ENCODE results near the gene LYPD3. TPM values are rescaled to one million over a fixed set of nuclear protein-coding genes. Genes with fewer than 3 reads are reported as not detected.

The LYPD3 gene
- total RNA-seq, 2 experiments from 2014 or later = 0.73 to 0.84 TPM

DNA sequence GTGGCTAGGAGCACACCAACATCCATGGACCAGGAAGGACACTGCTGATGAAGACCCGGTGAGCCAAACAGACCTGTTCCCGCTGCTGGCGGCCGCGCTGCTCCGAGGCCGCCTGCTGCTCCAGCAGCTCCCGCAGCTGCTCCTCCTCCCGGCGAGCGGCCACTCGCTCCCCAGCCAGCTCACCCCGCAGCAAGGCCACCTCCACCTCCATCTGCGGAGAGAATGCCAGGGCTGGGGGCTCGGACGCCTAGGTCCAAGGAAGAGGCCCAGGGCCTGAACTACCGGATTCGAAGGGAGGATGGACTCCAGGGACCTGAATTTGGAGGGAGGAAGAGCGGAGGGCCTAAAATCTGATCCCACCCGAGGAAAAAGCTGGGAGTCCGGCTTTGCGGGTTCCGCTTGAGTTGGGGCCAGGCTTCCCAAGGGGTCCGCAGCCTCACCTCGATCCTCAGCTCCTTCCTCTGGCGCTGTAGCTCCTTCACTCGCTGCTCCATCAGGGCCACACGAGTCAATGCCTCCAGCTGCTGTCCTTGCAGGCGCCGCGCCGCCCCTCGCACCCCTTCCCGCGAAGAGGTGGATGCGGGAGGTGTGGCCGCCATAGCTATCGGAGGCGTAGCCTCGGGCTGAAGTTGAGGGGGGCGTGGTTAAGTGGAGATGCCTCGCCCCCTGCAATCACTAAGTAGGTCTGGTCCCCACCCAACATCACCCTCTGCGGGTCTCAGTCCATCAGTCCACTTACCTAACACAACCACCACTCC lies 36.4 kb upstream of the LYPD3 start:
- CTCF ChIA-PET = interaction anchor here (1.4 kb wide), 1 partner anchor 53 kb away, joined by 3 read pairs; no protein-coding TSS in a partner anchor

DNA sequence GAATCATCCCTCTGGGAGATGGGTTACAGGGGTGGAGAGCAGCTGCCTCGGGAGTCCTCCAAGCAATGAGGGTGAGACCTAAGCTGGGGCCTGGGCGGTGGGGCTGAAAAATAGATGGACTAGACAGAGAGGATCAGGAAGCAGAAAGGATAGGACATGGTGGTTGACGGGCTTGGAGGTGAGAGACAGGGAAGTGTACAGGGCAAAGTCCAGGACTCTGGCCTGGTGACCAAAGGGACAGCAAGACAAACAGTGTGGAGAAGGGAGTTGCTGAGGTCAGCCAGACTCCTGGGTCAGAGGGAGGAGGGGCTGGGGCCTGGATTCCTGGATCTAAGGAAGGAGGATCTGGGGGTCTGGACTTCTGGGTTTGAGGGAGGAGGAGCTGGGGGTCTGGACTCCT lies 33.6 kb upstream of the LYPD3 start:
- peaks cover 15% of the 10 kb centered on the region for H3K36me3 Mint-ChIP-seq (ENCODE audit: low read depth)
- no peaks in the 10 kb centered on the region for H3K27me3 Mint-ChIP-seq
- CTCF ChIA-PET = interaction anchor here (0.7 kb wide), 1 partner anchor 10 kb away, joined by 4 read pairs; no protein-coding TSS in a partner anchor
- no peak for DNase-seq
- H3K9me3 Mint-ChIP-seq = no peaks in the 10 kb centered on the region
- peaks cover 18% of the 10 kb centered on the region for H3K4me1 Mint-ChIP-seq
- POLR2A ChIA-PET = no interaction called here
- no peak overlapping the region for H3K4me3 Mint-ChIP-seq
- no peak overlapping the region for H3K27ac Mint-ChIP-seq

More for the DNA sequence above, 36.4 kb upstream of the LYPD3 start:
- POLR2A ChIA-PET = no interaction called here
- Mint-ChIP-seq H3K4me1 (peaks cover 33% of the 10 kb centered on the region), H3K9me3 (no peaks in the 10 kb centered on the region), H3K4me3 (no peak overlapping the region), H3K27ac (no peak overlapping the region), H3K36me3 (ENCODE audit: low read depth) (peaks cover 15% of the 10 kb centered on the region), H3K27me3 (no peaks in the 10 kb centered on the region)
- DNase-seq = no peak

DNA sequence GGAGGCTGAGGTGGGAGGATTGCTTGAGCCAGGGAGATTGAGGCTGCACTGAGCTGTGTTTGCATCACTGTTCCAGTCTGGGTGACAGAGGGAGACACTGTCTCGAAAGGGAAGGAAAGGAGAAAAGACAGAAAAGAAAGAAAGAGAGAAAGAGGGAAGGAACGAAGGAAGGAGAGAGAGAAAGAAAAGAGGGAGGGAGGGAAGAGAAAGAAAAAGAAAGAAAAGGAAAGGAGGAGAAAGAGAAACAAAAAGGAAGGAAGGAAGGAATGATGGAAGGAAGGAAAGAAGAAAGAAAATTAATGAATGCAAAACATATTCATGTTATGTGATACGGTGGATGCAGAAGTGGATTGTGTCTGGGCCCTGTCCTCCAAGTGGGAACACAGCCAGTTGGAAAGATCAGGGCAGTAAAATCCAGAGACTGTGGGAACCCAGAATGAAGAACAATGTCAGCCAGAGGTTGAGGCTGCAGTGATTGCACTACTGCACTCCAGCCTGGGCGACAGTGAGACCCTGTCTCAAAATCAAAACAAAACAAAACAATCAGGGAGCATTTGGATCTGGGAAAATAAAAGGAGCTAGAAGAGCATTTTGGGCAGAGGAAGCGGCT lies 32.9 kb upstream of the LYPD3 start:
- Mint-ChIP-seq H3K4me1 (peaks cover 13% of the 10 kb centered on the region), H3K36me3 (ENCODE audit: low read depth) (peaks cover 15% of the 10 kb centered on the region), H3K27me3 (no peaks in the 10 kb centered on the region), H3K9me3 (no peaks in the 10 kb centered on the region), H3K27ac (no peak overlapping the region), H3K4me3 (no peak overlapping the region)
- no peak for DNase-seq
- ChIA-PET CTCF (interaction anchor here (0.7 to 1.0 kb wide), 2 partner anchors 9 to 466 kb away, joined by 4 read pairs; no protein-coding TSS in a partner anchor), POLR2A (no interaction called here)

DNA sequence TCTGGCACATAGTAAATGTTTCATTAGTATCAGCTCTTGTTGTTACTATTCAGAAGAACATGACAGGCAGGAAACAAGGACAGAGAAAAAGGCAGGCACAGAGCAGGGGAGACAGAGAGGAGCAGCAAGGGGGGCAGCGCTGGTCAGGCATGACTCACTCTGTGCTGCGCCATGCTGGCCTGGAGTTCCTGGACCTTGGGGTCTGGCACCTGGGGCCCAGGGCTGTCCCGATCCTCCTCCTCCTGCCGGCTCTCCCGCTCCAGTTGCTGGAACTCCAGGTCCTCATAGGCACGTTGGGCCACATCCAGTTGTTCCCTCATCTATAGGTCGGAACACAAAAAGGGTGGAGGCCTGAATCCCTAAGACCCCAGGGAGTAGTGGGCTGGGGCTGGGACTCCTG lies 31.6 kb upstream of the LYPD3 start:
- H3K4me3 Mint-ChIP-seq = no peak overlapping the region
- H3K27ac Mint-ChIP-seq = no peak overlapping the region
- no peak for DNase-seq
- H3K4me1 Mint-ChIP-seq = peaks cover 2% of the 10 kb centered on the region
- no peaks in the 10 kb centered on the region for H3K9me3 Mint-ChIP-seq
- no peaks in the 10 kb centered on the region for H3K27me3 Mint-ChIP-seq
- POLR2A ChIA-PET = no interaction called here
- CTCF ChIA-PET = interaction anchor here (1.0 kb wide), 1 partner anchor 465 kb away, joined by 4 read pairs; no protein-coding TSS in a partner anchor
- peaks cover 7% of the 10 kb centered on the region for H3K36me3 Mint-ChIP-seq (ENCODE audit: low read depth)

DNA sequence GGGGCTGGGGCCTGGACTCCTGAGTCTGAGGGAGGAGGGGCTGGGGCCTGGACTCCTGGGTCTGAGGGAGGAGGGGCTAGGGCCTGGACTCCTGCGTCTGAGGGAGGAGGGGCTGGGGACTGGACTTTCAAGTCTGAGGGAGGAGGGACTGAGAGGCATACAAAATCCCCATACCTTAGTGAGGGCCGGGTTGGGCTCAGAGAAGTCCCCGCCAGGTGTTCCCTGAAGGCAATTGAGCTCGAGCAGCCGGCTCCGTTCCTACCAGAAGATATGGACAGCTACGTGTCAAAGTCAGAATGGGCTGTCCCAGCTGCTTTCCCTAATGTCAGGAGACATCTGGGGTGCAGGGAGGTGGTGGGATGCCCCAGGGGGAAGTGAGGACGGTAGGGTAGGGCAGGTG lies 29.7 kb upstream of the LYPD3 start:
- CTCF ChIA-PET = interaction anchor here (1.0 to 1.2 kb wide), 2 partner anchors 9 to 11 kb away, joined by 3 read pairs; partner anchors contain the start of gene PHLDB3
- H3K27ac Mint-ChIP-seq = no peak overlapping the region
- DNase-seq = no peak
- no peaks in the 10 kb centered on the region for H3K4me1 Mint-ChIP-seq
- H3K4me3 Mint-ChIP-seq = no peak overlapping the region
- no peaks in the 10 kb centered on the region for H3K9me3 Mint-ChIP-seq
- no peaks in the 10 kb centered on the region for H3K27me3 Mint-ChIP-seq
- peaks cover 5% of the 10 kb centered on the region for H3K36me3 Mint-ChIP-seq (ENCODE audit: low read depth)
- POLR2A ChIA-PET = no interaction called here

DNA sequence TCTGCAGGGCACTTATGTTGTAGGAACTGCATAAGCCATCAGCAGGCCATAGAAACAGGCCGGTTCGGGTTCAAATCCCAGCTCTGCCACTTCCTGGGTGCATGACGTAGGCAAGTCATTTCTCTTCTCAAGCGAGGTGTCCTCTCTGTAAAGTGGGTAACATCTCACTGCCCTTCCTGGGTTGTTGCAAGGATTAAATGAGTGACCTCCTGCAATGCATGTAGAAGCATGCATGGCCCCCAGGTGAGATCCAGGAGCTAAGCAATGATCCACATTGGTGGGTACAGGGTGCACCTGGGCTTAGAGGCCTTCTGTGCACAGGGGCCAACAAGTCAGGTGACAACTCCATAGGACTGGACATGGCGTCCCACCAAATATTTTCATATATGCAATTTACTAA lies 25.4 kb upstream of the LYPD3 start:
- Mint-ChIP-seq H3K4me1 (no peaks in the 10 kb centered on the region), H3K27ac (no peak overlapping the region), H3K27me3 (no peaks in the 10 kb centered on the region), H3K36me3 (ENCODE audit: low read depth) (peaks cover 2% of the 10 kb centered on the region), H3K9me3 (no peaks in the 10 kb centered on the region), H3K4me3 (no peak overlapping the region)
- ChIA-PET CTCF (interaction anchor here (0.7 to 2.7 kb wide), 3 partner anchors 17 to 151 kb away, joined by 3 to 9 read pairs (median 3); no protein-coding TSS in a partner anchor), POLR2A (no interaction called here)
- no peak for DNase-seq

DNA sequence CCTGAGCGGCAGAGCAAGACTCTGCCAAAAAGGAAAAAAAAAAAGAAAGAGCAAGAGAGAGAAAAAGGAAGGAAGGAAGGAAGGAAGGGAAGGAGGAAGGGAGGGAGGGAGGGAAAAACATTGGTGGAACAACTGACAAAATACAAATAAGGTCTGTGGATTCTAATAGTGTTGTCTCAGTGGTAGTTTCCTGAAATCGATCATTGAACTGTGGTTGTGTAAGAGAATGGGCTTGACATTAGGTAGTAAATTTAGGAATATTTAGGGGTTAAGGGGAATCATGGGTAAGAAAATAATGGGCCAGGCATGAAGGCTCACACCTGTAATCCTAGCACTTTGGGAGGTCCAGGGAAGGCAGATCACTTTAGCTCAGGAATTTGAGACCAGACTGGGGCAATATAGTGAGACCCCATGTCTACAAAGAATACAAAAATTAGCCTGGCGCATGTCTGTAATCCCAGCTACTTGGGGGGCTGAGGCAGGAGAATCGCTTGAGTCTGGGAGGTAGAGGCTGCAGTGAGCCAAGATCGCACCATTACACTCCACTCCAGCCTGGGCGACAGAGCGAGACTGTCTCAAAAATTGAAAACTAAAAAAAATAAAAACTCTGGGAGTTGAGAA lies 24.7 kb upstream of the LYPD3 start:
- Mint-ChIP-seq H3K27ac (no peak overlapping the region), H3K36me3 (ENCODE audit: low read depth) (no peaks in the 10 kb centered on the region), H3K27me3 (no peaks in the 10 kb centered on the region), H3K9me3 (no peaks in the 10 kb centered on the region), H3K4me1 (no peaks in the 10 kb centered on the region), H3K4me3 (no peak overlapping the region)
- ChIA-PET CTCF (interaction anchor here (1.3 to 2.7 kb wide), 2 partner anchors 17 to 30 kb away, joined by 3 to 9 read pairs; no protein-coding TSS in a partner anchor), POLR2A (no interaction called here)
- DNase-seq = no peak

DNA sequence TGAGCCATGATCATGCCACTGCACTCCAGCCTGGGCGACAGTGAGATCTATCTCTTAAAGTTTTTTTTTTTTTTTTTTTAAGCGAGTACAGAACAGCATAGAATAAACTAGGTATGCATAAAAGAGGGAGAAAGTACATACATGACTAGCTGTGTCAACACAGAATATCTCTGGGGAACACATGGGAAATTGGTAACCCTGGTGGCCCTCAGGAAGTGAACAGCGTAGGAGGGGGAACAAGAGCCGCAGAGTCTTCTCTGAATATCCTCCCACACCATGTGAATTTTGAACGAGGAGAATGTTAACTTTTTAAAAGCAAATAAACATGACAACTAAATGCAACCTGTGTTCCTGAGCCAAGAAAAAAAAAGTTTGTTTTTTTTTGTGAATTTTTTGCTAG lies 23.9 kb upstream of the LYPD3 start:
- ChIA-PET CTCF (interaction anchor here (0.7 to 2.7 kb wide), 3 partner anchors 9 to 30 kb away, joined by 3 to 9 read pairs (median 4); no protein-coding TSS in a partner anchor), POLR2A (no interaction called here)
- Mint-ChIP-seq H3K27ac (no peak overlapping the region), H3K9me3 (no peaks in the 10 kb centered on the region), H3K36me3 (ENCODE audit: low read depth) (no peaks in the 10 kb centered on the region), H3K4me1 (no peaks in the 10 kb centered on the region), H3K27me3 (no peaks in the 10 kb centered on the region), H3K4me3 (no peak overlapping the region)
- DNase-seq = no peak

DNA sequence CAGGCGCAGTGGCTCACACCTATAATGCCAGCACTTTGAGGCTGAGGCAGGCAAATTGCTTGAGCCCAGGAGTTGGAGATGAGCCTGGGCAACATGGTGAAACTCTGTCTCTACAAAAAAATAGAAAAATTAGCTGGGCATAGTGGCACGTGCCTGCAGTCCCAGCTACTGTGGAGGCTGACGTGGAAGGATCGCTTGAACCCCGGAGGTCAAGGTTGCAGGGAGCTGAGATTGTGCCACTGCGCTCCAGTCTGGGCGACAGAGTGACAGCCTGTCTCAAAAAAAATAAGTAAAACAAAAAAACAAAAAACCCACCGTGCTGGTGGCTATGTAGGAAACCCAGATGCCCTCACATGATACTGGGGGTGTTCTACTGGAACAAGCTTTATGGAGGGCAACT lies 22.8 kb upstream of the LYPD3 start:
- no peaks in the 10 kb centered on the region for H3K36me3 Mint-ChIP-seq (ENCODE audit: low read depth)
- H3K9me3 Mint-ChIP-seq = no peaks in the 10 kb centered on the region
- no peak overlapping the region for H3K27ac Mint-ChIP-seq
- ChIA-PET POLR2A (no interaction called here), CTCF (interaction anchor here (1.3 kb wide), 1 partner anchor 8 kb away, joined by 3 read pairs; no protein-coding TSS in a partner anchor)
- DNase-seq = no peak
- no peaks in the 10 kb centered on the region for H3K27me3 Mint-ChIP-seq
- H3K4me1 Mint-ChIP-seq = no peaks in the 10 kb centered on the region
- no peak overlapping the region for H3K4me3 Mint-ChIP-seq

DNA sequence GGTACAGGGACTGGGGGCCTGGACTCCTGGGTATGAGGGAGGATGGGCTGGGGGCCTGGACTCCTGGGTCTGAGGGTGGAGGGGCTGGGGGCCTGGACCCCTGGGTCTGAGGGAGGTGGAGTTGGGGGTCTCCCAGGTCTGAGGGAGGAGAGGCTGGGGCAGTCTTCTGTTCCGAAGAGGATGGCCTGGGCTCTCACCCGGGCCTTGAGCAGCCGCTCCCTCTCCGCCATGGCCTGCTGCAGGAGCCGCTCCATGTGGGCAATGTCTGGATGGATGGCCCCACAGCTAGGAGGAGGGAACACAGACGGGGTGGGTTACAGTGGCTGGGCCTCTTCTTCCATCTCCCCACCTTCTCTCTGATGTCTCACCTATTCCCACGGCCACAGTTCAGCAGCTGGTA lies 21.0 kb upstream of the LYPD3 start:
- no peaks in the 10 kb centered on the region for H3K27me3 Mint-ChIP-seq
- CTCF ChIA-PET = interaction anchor here (0.9 kb wide), 1 partner anchor 1410 kb away, joined by 4 read pairs; no protein-coding TSS in a partner anchor
- no peak overlapping the region for H3K4me3 Mint-ChIP-seq
- H3K9me3 Mint-ChIP-seq = no peaks in the 10 kb centered on the region
- POLR2A ChIA-PET = no interaction called here
- H3K36me3 Mint-ChIP-seq (ENCODE audit: low read depth) = no peaks in the 10 kb centered on the region
- H3K4me1 Mint-ChIP-seq = no peaks in the 10 kb centered on the region
- DNase-seq = no peak
- no peak overlapping the region for H3K27ac Mint-ChIP-seq

DNA sequence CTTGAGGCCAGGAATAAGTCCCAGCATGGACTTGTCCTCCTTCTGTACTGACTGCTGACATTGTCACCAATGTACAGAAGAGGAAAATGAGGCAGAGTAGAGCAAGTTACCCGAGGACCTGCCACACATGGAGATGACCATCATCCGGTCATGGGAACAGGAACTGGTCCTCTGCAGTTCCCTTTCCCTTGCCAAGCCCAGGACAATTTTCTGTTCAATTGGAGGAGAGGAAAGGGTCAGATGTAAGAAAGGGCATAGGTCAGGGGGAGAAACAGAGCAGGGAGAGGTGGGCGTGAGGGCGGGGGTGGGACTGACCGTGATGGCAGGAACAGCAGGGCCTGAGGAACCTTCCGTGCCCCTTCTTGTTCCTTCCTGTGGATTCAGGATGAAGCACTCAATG lies 20.5 kb upstream of the LYPD3 start:
- POLR2A ChIA-PET = no interaction called here
- no peak overlapping the region for H3K27ac Mint-ChIP-seq
- no peak for DNase-seq
- no peak overlapping the region for H3K4me3 Mint-ChIP-seq
- H3K9me3 Mint-ChIP-seq = no peaks in the 10 kb centered on the region
- H3K27me3 Mint-ChIP-seq = no peaks in the 10 kb centered on the region
- no peaks in the 10 kb centered on the region for H3K4me1 Mint-ChIP-seq
- no peaks in the 10 kb centered on the region for H3K36me3 Mint-ChIP-seq (ENCODE audit: low read depth)
- CTCF ChIA-PET = interaction anchor here (0.9 kb wide), 1 partner anchor 1409 kb away, joined by 4 read pairs; no protein-coding TSS in a partner anchor

DNA sequence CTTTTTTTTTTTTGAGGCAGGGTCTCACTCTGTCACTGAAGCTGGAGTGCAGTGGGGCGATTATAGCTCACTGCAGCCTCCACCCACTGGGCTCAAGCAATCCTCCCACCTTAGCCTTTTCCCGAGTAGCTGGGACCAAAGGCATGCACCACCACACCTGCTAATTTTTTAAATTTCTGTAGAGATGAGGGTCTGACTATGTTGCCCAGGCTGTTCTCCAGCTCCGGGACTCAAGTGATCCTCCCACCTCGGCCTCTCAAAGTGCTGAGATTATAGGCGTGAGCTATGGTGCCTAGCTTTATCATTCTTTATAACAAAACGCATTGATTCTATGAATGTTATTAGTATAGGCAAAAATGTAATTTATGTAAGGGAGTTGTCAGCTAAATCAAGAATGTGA lies 17.9 kb upstream of the LYPD3 start:
- Mint-ChIP-seq H3K4me3 (no peak overlapping the region), H3K27ac (no peak overlapping the region), H3K9me3 (no peaks in the 10 kb centered on the region), H3K27me3 (no peaks in the 10 kb centered on the region), H3K4me1 (no peaks in the 10 kb centered on the region), H3K36me3 (ENCODE audit: low read depth) (peaks cover 1% of the 10 kb centered on the region)
- POLR2A ChIA-PET = no interaction called here
- CTCF ChIA-PET = interaction anchor here (0.6 to 1.5 kb wide), 4 partner anchors 12 to 53 kb away, joined by 3 to 4 read pairs (median 3); no protein-coding TSS in a partner anchor
- DNase-seq = no peak

DNA sequence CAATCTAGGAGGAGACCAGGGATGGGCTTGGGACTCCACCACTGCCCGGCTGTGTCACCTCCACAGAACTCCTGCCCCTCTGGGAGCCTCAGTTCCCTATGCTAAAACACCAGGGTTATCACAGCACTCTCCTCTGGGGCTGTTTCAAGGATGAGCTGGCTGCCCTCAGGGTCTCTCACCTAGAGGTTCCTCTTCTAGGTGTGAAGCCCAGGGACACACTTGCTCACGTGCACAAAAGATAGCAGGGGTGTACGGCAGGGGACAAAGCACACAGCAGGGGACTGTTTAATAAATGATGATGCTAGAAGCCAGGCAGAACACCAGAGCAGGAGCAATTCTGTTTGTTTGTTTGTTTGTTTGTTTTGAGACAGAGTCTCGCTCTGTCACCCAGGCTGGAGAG lies 16.8 kb upstream of the LYPD3 start:
- H3K4me1 Mint-ChIP-seq = no peaks in the 10 kb centered on the region
- no peaks in the 10 kb centered on the region for H3K27me3 Mint-ChIP-seq
- DNase-seq = no peak
- no peak overlapping the region for H3K4me3 Mint-ChIP-seq
- no peaks in the 10 kb centered on the region for H3K9me3 Mint-ChIP-seq
- ChIA-PET POLR2A (no interaction called here), CTCF (interaction anchor here (0.6 kb wide), 1 partner anchor 150 kb away, joined by 3 read pairs; no protein-coding TSS in a partner anchor)
- H3K36me3 Mint-ChIP-seq (ENCODE audit: low read depth) = peaks cover 2% of the 10 kb centered on the region
- H3K27ac Mint-ChIP-seq = no peak overlapping the region
